Dendritic cell treated with granulocyte-macrophage colony-stimulating factor and Interleukin-4, amounts not matched to agents 40 ng/mL and 50 ng/mL, for 4 days (primary cell): Measurements from ENCODE around the gene CFAP91.
A peak's percentile ranks its signal among the peaks of the same experiment; 100 is the strongest.

ENCODE experiments used
- H3K27ac Mint-ChIP-seq: one replicate; pipeline ENCODE4 v1.8.0; 2022; ENCODE audit warnings: mild to moderate bottlenecking, mixed read lengths
- H3K27me3 Mint-ChIP-seq: one replicate; pipeline ENCODE4 v1.8.0; 2022; ENCODE audit warnings: mild to moderate bottlenecking, mixed read lengths
- H3K36me3 Mint-ChIP-seq: one replicate; pipeline ENCODE4 v1.8.0; 2022; ENCODE audit warnings: low read depth, mixed read lengths
- H3K4me1 Mint-ChIP-seq: one replicate; pipeline ENCODE4 v1.8.0; 2022; ENCODE audit warnings: low read depth, mixed read lengths
- H3K4me3 Mint-ChIP-seq: one replicate; pipeline ENCODE4 v1.8.0; 2022; ENCODE audit warnings: mild to moderate bottlenecking, moderate library complexity, mixed read lengths
- H3K9me3 Mint-ChIP-seq: one replicate; pipeline ENCODE4 v1.8.0; 2022; ENCODE audit warnings: mixed read lengths
- intact Hi-C: fragments of 100-400 bp; cut with micrococcal nuclease; formaldehyde crosslinking; loops from one replicate; pipeline ENCODE4 v1.15.0; 2022

CFAP91 gene

GRCh38 chr3:119741657-119742590 lies 39.1 kb downstream of the CFAP91 start:
- intact Hi-C loops = no loop called here
- Mint-ChIP-seq H3K9me3 (no peaks in the 10 kb centered on the region), H3K27ac (peak overlapping the region; percentile 57), H3K4me3 (no peak overlapping the region), H3K4me1 (peaks cover 35% of the 10 kb centered on the region), H3K27me3 (no peaks in the 10 kb centered on the region), H3K36me3 (no peaks in the 10 kb centered on the region)

- no peaks in the 10 kb centered on the region for H3K36me3 Mint-ChIP-seq
- peaks cover 31% of the 10 kb centered on the region for H3K4me1 Mint-ChIP-seq
- H3K9me3 Mint-ChIP-seq = no peaks in the 10 kb centered on the region
- intact Hi-C loops = no loop called here
- no peak overlapping the region for H3K27ac Mint-ChIP-seq
- no peaks in the 10 kb centered on the region for H3K27me3 Mint-ChIP-seq
- no peak overlapping the region for H3K4me3 Mint-ChIP-seq
Observed at GRCh38 chr3:119743921-119744320, 41.1 kb downstream of the CFAP91 start.

- Mint-ChIP-seq H3K27ac (no peak overlapping the region), H3K27me3 (no peaks in the 10 kb centered on the region), H3K9me3 (no peaks in the 10 kb centered on the region), H3K36me3 (no peaks in the 10 kb centered on the region), H3K4me1 (peaks cover 17% of the 10 kb centered on the region), H3K4me3 (no peak overlapping the region)
- intact Hi-C loops = no loop called here
Observed at GRCh38 chr3:119745942-119746341, 43.1 kb downstream of the CFAP91 start.

GRCh38 chr3:119746423-119746822 lies 43.6 kb downstream of the CFAP91 start:
- H3K4me3 Mint-ChIP-seq = no peak overlapping the region
- peaks cover 16% of the 10 kb centered on the region for H3K4me1 Mint-ChIP-seq
- intact Hi-C loops = no loop called here
- H3K27me3 Mint-ChIP-seq = no peaks in the 10 kb centered on the region
- H3K27ac Mint-ChIP-seq = no peak overlapping the region
- no peaks in the 10 kb centered on the region for H3K9me3 Mint-ChIP-seq
- H3K36me3 Mint-ChIP-seq = no peaks in the 10 kb centered on the region

- no peaks in the 10 kb centered on the region for H3K36me3 Mint-ChIP-seq
- no peak overlapping the region for H3K4me3 Mint-ChIP-seq
- H3K4me1 Mint-ChIP-seq = peaks cover 6% of the 10 kb centered on the region
- no peaks in the 10 kb centered on the region for H3K9me3 Mint-ChIP-seq
- H3K27me3 Mint-ChIP-seq = no peaks in the 10 kb centered on the region
- no peak overlapping the region for H3K27ac Mint-ChIP-seq
- intact Hi-C loops = no loop called here
Observed at GRCh38 chr3:119747357-119747756, 44.5 kb downstream of the CFAP91 start.

- Mint-ChIP-seq H3K4me1 (no peaks in the 10 kb centered on the region), H3K27ac (no peak overlapping the region), H3K36me3 (no peaks in the 10 kb centered on the region), H3K27me3 (no peaks in the 10 kb centered on the region), H3K4me3 (no peak overlapping the region), H3K9me3 (peaks cover 6% of the 10 kb centered on the region)
- intact Hi-C loops = no loop called here
Observed at GRCh38 chr3:119748991-119749390, 46.2 kb downstream of the CFAP91 start.

- Mint-ChIP-seq H3K4me3 (no peak overlapping the region), H3K9me3 (peaks cover 30% of the 10 kb centered on the region), H3K27me3 (no peaks in the 10 kb centered on the region), H3K4me1 (no peaks in the 10 kb centered on the region), H3K27ac (no peak overlapping the region), H3K36me3 (no peaks in the 10 kb centered on the region)
- intact Hi-C loops = no loop called here
Observed at GRCh38 chr3:119751423-119751822, 48.6 kb downstream of the CFAP91 start.
